ENCODE data around the gene EPN2. TPM values are rescaled to one million over a fixed set of nuclear protein-coding genes. Genes with fewer than 3 reads are reported as not detected.

EPN2 gene
- total RNA-seq, 6 experiments from 2014 or later: 6.6 to 18.1 (median 11.4) TPM

DNA sequence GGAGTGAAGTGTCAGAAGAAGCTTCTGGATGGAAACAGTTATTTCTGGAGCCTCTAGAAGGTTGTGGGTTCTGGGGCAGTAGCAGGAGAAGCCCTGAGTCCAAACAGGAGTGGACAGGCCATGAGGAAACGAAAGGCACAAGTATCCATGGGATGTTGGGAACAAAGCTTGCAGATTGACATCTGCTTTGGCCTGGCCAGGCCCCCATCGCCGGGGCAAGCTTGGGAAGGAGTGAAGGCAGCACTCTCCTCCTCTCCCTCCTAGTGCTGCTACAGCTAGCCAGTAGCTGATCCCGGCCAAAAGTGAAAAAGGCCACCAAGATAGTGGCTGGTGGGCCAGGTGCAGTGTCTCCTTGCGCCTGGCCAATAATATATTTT is 85.0 kb downstream of the EPN2 start:
- DNase-seq (peak in 2 of 3 donors; percentile 12 to 38), ATAC-seq (no peak)
- Histone ChIP-seq H3K9me3 (peaks cover 0 to 4% (median 1%) of the 10 kb centered on the region in 4 donors), H3K27ac (no peak overlapping the region), H3K27me3 (no peaks in the 10 kb centered on the region), H3K36me3 (no peaks in the 10 kb centered on the region), H3K4me1 (peaks cover 0 to 6% (median 3%) of the 10 kb centered on the region in 4 donors), H3K4me3 (no peak overlapping the region)
- TF ChIP-seq CTCF (IDR thresholded peaks at IDR 0.05) (no peak), POLR2A (IDR thresholded peaks at IDR 0.05) (no peak)
- 100% methylated on average over 5 of the region's 5 CpGs for WGBS (ENCODE audit: insufficient coverage, low coverage, low lambda C conversion rate, missing lambda C conversion rate)
- intact Hi-C loops (cut with DNase I): no loop called here

DNA sequence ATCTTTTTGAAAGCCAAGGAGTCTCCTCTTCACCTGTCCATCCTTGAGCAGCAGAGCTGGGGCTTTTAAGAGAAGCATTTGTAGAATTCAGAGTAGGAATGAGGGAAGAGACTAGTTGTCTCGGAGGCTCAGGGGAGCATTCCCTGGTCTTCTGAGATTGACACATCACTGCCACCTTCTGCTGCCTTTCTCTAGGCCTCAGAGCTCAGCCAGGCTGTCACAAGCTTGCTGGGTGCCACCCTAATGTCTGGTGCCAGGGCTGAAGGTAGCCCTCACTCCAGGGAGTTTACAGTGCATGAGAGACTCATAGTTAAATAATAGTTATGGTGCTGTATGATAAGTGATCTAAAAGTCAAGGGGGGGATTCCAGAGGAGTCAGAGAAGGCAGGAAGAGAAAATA is 85.7 kb downstream of the EPN2 start:
- Histone ChIP-seq H3K4me1 (peaks cover 0 to 3% (median under 1%) of the 10 kb centered on the region in 4 donors), H3K36me3 (no peaks in the 10 kb centered on the region), H3K4me3 (no peak overlapping the region), H3K9me3 (peaks cover 0 to 4% (median 1%) of the 10 kb centered on the region in 4 donors), H3K27me3 (no peaks in the 10 kb centered on the region), H3K27ac (no peak overlapping the region)
- TF ChIP-seq POLR2A (IDR thresholded peaks at IDR 0.05): no peak
- no peak for TF ChIP-seq CTCF (IDR thresholded peaks at IDR 0.05)
- ATAC-seq: no peak
- intact Hi-C loops (cut with DNase I): no loop called here
- peak in 2 of 3 donors; percentile 6 to 17 for DNase-seq
- WGBS (ENCODE audit: insufficient coverage, low coverage, low lambda C conversion rate, missing lambda C conversion rate): no CpG with 5 or more reads among the region's 1 CpG

- no peak for ATAC-seq
- no peak for TF ChIP-seq POLR2A (IDR thresholded peaks at IDR 0.05)
- TF ChIP-seq CTCF (IDR thresholded peaks at IDR 0.05): no peak
- Histone ChIP-seq H3K9me3 (peaks cover 0 to 4% (median 1%) of the 10 kb centered on the region in 4 donors), H3K4me1 (no peaks in the 10 kb centered on the region), H3K27me3 (no peaks in the 10 kb centered on the region), H3K36me3 (no peaks in the 10 kb centered on the region), H3K27ac (no peak overlapping the region), H3K4me3 (no peak overlapping the region)
- intact Hi-C loops (cut with DNase I): no loop called here
- no peak for DNase-seq
These were observed 88.4 kb downstream of the EPN2 start for GRCh38 chr17:19325542-19325941.

DNA sequence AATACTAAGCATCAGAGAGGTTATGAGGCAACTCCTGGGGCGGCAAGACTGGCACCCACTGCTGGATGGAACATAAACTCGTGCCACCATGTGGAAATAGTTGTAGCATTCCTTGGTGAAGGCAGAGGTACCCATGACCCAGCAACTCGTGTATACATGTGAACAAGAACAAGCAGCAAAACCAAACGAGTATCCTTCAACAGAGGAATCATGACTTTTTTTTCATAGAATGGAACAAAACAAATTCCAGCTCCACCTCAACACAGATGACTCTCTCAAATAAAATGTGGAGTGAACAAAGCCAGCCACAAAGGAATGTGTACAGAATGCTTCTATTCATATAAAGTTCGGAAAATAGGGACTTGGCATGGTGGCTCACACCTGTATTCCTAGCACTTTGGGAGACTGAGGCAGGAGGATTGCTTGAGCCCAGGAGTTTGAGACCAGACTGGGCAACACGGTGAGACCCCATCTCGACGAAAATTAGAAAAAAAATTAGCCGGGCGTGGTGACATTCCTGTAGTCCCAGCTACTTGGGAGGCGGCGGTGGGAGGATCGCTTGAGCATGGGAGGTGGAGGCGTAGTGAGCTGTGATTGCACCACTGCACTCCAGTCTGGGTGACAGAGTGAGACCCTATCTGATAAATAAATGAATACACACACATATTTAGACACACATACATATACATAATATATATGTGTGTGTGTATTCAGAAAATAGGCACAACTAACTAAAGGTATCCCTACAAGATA is 90.0 kb downstream of the EPN2 start:
- Histone ChIP-seq H3K36me3 (no peaks in the 10 kb centered on the region), H3K27me3 (no peaks in the 10 kb centered on the region), H3K27ac (no peak overlapping the region), H3K4me3 (no peak overlapping the region), H3K9me3 (peaks cover 0 to 4% (median 1%) of the 10 kb centered on the region in 4 donors), H3K4me1 (no peaks in the 10 kb centered on the region)
- 95% methylated on average over 14 of the region's 14 CpGs for WGBS (ENCODE audit: insufficient coverage, low coverage, low lambda C conversion rate, missing lambda C conversion rate)
- intact Hi-C loops (cut with DNase I): no loop called here
- TF ChIP-seq CTCF (IDR thresholded peaks at IDR 0.05): no peak
- TF ChIP-seq POLR2A (IDR thresholded peaks at IDR 0.05): no peak
- DNase-seq: peak in 1 of 3 donors; percentile 29
- ATAC-seq: no peak

Data from right lobe of liver (tissue), 6 donors.